ENCODE measurements around the gene ZSCAN5B.

GRCh38 chr19:56217039-56217949 lies 19.7 kb upstream of the ZSCAN5B start:
- no peak for TF ChIP-seq CTCF (IDR thresholded peaks at IDR 0.05; ENCODE audit: low read length)
- no peak for TF ChIP-seq EZH2phosphoT487 (IDR thresholded peaks at IDR 0.05; ENCODE audit: low read length)

All from MM.1S (cell line).